Measurements from ENCODE around the gene STAC2.
"Not testable (repeated sequence)": the region's sequence is repeated elsewhere in the genome, so short reads cannot be mapped to it uniquely, and the experiment has no call there.

The STAC2 gene

GRCh38 chr17:39186481-39187002 lies 39.2 kb downstream of the STAC2 start:
- no peak for DNase-seq

DNA sequence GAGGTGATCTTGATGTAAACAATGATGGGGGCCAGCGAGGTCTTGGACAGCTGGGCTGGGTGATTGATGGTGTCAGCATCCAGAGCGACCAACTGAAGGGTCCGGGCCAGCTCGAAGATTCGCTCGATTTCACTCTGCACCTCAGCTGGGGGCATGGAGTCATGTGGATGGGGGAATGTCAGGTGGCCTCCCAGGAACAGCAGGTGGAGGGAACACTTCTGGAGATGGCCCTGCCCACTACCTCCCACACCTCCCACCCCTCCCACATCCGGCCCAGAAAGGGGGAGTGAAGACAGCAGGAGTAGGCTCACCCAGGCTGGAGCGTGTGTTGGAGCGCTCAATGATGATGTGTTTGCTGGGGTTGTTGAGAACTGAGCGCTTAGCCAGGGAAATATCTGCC lies 42.0 kb downstream of the STAC2 start:
- no peak for DNase-seq

- no peak for DNase-seq
These were observed 42.7 kb downstream of the STAC2 start for GRCh38 chr17:39183045-39183444.

DNA sequence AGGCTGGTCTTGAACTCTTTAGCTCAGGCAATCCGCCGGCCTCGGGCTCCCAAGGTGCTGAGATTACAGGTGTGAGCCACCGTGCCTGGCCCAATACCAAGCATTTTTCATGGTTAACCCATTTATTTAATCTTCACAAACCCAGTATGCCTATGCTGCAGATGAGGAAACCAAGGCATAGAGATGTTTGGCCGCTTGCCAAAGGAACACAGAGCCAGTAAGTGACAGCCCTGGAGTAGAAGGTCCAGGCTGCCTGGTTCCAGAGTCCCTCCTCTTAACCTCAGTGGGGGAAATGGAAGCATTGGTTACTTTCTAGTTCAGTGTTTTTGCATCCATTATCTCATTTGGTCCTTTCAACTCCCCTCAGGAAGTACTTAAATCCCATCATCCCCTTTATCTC lies 44.4 kb downstream of the STAC2 start:
- no peak for DNase-seq

DNA sequence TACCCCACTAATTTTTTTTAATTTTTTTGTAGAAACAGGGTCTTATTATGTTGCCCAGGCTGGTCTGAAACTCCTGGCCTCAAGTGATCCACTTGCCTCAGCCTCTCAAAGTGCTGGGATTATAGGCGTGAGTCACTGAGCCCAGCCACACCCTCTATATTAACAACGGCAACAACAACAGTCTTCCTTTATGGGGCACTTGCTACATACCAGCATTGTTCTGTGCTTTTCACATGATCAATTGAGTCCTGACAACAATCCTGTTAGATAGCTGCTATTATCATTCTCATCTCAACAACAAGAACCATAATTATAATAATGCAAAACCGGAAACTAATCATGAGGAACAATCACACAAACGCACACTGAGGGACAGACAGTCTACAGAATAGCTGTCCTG lies 47.2 kb downstream of the STAC2 start:
- peak; percentile 17 for DNase-seq

DNA sequence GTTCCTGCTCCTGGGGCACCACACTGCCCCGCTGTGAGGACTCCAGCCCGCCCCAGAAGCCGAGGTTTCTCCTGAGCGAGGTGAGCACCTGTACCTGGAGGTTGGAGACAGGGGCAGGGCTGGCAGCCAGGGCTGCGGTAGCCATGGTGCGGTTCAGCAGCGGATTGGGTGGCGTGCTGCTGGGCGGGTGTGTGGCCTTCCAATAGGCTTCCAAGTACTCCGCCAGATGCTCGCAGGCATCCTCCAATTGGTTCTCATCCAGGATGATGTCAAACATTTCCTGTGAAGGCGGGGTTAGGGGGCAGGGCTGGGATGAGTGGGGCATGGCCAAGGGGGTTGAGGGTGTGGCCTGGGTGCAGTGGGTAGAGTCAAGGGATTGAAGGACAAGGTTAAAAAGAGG lies 48.5 kb downstream of the STAC2 start:
- DNase-seq, result no peak

DNA sequence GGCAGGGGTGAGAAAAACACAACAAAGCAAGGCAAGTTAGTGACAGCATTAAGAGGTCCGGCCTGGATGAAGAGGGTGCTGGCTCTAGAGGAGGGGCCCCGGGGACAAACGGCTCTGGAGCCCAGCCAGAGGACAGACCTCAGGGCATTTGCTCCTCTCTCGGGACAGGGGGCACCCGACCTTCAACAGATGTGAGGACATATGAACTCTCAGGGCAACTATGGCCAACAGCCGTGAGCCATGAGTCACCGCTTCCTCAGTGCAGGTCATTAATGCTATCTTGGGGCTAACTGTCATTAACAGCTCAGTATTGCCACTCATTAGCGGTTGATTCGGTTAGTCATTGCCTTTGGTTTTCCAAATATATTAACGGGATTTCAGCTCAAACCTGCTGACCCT lies 50.1 kb downstream of the STAC2 start:
- DNase-seq, result no peak

DNA sequence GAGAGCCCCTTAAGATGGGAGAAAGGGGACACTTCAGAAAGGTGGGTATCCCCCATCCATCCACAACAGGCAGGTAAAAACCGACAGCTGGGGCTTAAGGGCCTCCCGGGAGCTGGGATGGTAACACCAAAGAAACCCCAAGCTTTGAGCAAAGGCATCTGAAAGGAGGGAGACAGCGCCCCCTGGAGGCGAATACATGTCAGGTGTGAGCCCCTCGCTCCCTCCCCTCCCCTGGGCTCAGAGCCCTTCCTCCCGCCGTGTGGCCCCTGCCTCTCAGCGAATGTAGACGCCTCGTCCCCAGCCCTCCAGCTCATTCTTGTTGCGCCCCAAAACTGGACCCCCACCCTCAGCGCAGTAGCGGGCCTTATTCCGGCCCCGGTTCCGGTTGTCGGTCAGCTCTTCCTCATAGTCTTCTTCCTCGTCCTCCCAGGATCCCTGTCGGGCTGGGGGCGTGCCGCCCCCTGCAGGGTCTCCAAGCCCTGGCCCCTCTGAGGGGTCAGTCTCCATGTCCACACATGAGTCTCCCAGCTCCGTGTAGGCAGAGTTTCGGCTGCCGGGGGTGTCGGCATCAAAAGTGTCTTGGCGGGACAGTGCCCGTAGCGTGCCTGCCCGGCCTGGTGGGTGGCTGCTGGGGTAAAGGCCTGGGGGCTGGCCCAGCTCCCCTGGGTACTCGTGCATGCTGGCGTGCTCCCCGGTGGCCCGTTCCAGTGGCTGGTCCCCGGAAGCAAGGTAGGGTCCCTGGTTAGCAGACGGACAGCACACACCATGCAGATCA lies 50.6 kb downstream of the STAC2 start:
- peak; percentile 79 for DNase-seq

DNA sequence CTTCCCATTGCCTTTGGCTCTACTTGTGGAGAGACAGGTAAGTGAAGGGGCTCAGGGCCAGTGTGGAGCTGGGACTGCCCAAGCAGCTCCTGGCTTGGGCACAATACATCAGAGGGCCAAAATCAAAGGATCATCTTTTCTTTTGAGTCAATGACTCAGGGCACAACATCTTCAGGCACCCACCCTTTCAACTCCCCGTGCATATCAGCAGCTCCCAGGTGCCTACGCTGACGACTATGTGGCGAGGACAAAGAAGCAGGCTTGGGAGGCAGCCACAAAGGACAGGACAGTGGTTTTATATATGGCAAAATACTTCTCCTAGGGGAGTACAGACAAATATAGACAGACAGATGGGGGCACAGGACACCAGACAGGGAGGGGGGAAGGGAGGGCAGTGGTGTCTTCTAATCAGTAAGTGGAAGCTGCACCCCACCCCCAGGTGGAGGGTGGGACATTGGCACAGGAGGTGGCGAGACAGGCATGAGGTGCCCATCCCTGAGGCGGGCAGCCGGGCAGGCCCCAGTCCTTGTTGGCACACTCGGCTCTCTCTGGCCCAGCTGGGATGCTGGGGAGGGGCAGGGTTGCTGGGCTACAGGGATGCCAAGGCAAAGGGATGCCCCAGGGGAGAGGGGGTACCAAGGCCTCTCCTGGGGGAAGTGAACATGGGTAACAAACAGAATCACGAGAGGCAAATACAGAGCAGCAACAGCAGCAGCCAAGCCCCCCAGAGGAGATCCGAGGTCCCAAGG lies 52.0 kb downstream of the STAC2 start:
- no peak for DNase-seq

- no peak for DNase-seq
These were observed 52.7 kb downstream of the STAC2 start for GRCh38 chr17:39173080-39173479.

DNA sequence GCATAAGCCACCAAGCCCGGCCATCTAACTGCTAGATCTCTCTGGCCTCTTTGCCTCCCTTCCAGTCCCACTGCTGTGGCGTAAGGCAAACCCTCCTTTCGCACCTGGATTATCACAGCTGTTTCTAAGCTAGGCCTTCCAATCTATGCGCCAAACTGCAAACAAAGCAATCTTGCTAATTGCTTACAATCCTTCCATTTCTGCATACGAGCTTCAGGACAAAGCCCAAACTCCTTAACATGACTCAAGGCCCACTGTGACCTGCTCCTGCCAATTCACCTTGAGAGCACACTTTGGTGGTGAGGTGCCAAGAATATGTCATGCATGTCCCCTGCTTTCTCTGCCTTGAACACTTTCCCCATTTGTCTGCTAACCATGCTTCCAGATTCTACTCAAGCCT lies 53.8 kb downstream of the STAC2 start:
- no peak for DNase-seq

DNA sequence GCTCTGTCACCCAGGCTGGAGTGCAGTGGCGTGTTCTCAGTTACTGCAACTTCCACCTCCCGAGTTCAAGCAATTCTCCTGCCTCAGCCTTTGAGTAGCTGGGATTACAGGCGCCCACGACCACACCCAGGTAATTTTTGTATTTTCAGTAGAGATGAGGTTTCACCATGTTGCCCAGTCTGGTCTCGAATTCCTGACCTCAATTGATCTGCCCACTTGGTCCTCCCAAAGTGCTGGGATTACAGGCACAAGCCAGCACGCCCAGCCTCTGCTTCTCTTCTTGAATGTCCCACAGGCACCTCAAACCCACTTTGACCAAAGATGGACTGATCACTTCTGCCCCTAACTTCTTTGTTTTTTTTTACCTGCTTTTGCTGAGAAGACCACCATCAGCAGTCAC lies 55.2 kb downstream of the STAC2 start:
- DNase-seq, result no peak

- no peak for DNase-seq
These were observed 55.6 kb downstream of the STAC2 start for GRCh38 chr17:39170109-39170508.

GRCh38 chr17:39169518-39169917 lies 56.2 kb downstream of the STAC2 start:
- DNase-seq, result no peak

- no peak for DNase-seq
These were observed 56.6 kb downstream of the STAC2 start for GRCh38 chr17:39169101-39169500.

GRCh38 chr17:39168503-39168902 lies 57.2 kb downstream of the STAC2 start:
- not testable (repeated sequence) for DNase-seq

GRCh38 chr17:39167476-39167875 lies 58.3 kb downstream of the STAC2 start:
- DNase-seq, result no peak

DNA sequence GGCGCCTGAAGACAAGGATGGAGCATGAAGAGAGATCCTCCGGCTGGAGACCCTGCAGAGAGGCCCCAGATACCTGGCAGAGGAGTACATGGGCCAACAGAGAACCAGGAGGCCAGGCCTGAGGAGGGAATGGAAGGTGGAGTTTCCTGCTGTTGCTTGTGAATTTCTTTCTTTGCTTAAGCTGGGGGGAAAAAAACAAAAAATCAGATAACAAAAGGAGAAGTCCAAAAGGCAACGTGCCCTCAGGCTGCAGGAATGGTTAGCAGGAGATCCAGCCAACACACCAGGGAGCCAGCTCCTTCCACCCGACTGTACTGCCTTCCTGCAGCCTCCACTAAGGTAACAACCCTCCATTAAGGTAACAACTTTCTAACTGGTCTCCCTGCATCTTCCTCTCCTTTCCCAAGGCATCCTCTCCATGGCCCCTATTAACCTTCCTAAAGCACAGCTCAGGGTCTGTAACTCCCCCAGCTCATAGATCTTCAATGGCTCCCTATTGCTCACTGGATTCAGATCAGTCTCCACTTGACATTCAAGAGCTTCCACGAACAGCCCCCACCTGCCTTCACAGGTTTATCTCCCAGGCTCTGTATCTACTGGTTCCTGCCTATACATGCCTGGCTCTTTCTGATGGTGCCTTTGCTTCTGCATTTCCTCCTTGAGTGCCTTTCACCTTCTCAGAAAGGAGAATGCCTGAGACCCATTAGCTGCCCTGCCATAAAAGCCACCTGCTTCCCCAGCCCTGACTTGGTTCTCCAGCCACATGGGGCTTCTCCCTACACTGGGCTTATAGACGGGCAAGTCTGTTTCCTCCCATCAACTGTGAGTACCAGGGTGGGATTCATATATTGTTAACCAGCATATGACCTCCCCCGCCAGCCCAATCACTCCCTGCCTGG lies 59.1 kb downstream of the STAC2 start:
- peak; percentile 14 for DNase-seq

- no peak for DNase-seq
These were observed 59.9 kb downstream of the STAC2 start, which contains the start of gene ARL5C for GRCh38 chr17:39165841-39166349. ARL5C (minus strand) TSS chr17:39166161; CDS start chr17:39165760, 401 bp downstream.

DNA sequence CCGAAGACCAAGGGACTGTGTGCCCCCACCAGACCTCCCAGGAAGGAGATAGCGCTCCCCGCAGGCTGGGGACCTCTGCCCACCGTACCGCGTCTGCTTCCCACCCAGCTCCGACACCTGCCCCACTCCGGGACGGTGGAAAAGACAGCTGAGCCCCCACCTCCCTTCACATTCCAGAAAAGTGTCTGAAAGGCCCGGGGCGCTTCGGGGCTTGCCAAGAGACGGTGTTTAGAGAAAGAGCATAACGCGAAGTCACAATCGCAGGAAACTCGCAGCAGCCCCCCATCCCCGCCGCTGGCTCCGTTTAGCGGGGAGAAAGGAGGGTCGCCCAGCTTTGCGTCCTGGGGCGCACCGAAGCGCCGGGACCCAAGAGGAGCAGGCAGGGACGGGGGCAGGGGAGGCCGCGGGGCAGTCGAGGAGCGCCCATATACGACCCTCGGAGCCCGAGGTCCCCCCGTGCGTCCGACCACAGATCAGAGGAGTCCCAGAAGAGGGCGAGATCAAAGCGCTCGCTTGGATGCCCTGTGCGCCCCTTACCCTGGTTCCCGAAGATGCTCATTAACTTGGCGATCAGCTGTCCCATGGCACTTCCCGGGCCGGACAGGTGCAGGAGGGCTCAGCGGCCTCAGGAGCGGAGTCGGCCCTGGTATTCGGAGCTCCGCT lies 60.4 kb downstream of the STAC2 start:
- DNase-seq, result no peak

- DNase-seq, result peak; percentile 67
These were observed 61.0 kb downstream of the STAC2 start for GRCh38 chr17:39164675-39165143.

DNA sequence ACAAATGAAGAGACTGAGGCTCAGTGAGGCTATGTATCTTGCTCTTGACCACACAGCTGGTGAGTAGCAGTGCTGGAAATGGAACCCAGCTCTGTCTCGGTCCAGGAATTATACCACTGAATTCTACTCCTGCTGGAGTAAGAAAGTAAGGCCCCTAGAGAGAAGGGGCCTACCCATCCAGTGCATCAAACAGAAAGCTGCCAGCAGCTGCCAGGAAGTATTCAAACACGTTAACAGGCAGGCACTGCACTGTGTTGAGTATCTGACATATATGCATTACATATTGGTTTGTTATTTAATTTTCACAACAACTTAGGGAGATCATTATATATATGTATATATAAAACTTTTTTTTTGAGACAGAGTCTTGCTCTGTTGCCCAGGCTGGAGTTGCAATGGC lies 63.8 kb downstream of the STAC2 start:
- DNase-seq, result no peak
